Right atrium auricular region (tissue), 2 donors: ENCODE measurements around the gene CYTH1. TPM values are rescaled to one million over a fixed set of nuclear protein-coding genes. Genes with fewer than 3 reads are reported as not detected.
A peak's percentile ranks its signal among the peaks of the same experiment; 100 is the strongest.

Experiments
- DNase-seq: peaks from one replicate; pipeline ENCODE4 v3.0.0-alpha.2; 2019; ENCODE audit warnings: low spot score
- H3K27ac ChIP-seq, 2 donors: fragments of 200-600 bp; sonication (generic); 1 replicate in 1 of 2; 2 replicates in 1 of 2; pipeline ENCODE4 v1.5.1; 2016 to 2019
- H3K27me3 ChIP-seq, 2 donors: fragments of 200-600 bp; sonication (generic); one replicate each; pipeline versions ENCODE4 v1.5.1 to v1.6.0; 2017 to 2019
- H3K36me3 ChIP-seq: fragments of 200-600 bp; sonication (generic); one replicate; pipeline ENCODE4 v1.5.1; 2016
- H3K4me1 ChIP-seq, 2 donors: fragments of 200-600 bp; sonication (generic); one replicate each; pipeline versions ENCODE4 v1.5.1 to v1.6.0; 2017 to 2019
- H3K4me3 ChIP-seq, 2 donors: fragments of 200-600 bp; sonication (generic); 1 replicate in 1 of 2; 2 replicates in 1 of 2; pipeline ENCODE4 v1.5.1; 2017 to 2019; ENCODE audit warnings: mild to moderate bottlenecking in 1 of 2, moderate library complexity in 1 of 2
- H3K9me3 ChIP-seq, 2 donors: fragments of 200-600 bp; sonication (generic); one replicate each; pipeline ENCODE4 v1.5.1; 2019
- total RNA-seq, 2 donors: library from RNA; depleted of rRNA; stranded (reverse); fragments of >200 nt; gene quantifications; one replicate each; pipeline ENCODE4 v1.1.0, GENCODE V29; 2016
- TF ChIP-seq, protein P1 (sequence below), 2 donors: fragments of 200-600 bp; sonication (generic); IDR thresholded peaks; one replicate each; pipeline ENCODE4 v1.5.1; 2019; ENCODE audit warnings: antibody characterized with exemption in 2 of 2

Gene CYTH1
- total RNA-seq, 2 donors from 2014 or later: 23.8 to 31.0 TPM

DNA sequence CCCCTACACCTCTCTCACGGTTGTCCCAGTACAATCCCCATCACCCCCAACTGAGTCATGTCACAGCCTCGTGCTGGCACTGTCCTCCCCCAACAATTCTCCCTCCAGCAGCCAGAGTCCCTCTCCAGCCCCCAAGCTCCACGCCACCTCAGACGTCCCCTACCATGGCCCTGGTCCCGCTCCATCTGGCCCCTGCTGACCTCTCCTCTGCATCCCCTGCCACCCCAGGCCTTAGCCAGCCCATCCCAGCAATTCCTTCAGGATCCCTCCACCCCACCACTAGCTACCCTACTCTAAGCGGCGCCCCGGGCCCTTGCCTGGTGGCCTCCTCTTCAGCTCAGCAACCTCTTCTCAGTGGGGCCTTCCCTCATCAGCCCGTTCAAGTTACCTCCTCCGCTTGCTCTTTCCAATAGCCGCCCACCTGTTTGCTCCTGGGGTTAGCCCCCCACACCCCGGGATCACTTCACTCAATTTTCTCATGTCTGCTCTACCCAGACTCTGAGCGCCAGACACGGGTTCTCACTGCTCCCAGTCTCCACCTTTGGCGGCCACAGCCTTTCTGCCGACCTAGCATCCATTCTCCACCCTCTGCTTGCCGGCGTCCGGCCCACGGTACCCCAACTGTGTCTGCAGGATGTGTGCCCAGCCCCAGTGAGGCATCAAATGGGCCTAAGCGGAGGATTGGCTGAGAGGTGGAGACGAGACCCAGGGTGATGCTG is 112.7 kb downstream of the CYTH1 start:
- H3K36me3 ChIP-seq: peaks cover 13% of the 10 kb centered on the region
- H3K27ac ChIP-seq: no peak overlapping the region
- no peak for DNase-seq
- peaks cover 0 to 23% of the 10 kb centered on the region in 2 donors for H3K4me1 ChIP-seq
- H3K4me3 ChIP-seq: no peak overlapping the region
- H3K27me3 ChIP-seq: no peaks in the 10 kb centered on the region
- TF ChIP-seq, protein P1, sequence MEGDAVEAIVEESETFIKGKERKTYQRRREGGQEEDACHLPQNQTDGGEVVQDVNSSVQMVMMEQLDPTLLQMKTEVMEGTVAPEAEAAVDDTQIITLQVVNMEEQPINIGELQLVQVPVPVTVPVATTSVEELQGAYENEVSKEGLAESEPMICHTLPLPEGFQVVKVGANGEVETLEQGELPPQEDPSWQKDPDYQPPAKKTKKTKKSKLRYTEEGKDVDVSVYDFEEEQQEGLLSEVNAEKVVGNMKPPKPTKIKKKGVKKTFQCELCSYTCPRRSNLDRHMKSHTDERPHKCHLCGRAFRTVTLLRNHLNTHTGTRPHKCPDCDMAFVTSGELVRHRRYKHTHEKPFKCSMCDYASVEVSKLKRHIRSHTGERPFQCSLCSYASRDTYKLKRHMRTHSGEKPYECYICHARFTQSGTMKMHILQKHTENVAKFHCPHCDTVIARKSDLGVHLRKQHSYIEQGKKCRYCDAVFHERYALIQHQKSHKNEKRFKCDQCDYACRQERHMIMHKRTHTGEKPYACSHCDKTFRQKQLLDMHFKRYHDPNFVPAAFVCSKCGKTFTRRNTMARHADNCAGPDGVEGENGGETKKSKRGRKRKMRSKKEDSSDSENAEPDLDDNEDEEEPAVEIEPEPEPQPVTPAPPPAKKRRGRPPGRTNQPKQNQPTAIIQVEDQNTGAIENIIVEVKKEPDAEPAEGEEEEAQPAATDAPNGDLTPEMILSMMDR (IDR thresholded peaks at IDR 0.05): no peak
- no peaks in the 10 kb centered on the region for H3K9me3 ChIP-seq

DNA sequence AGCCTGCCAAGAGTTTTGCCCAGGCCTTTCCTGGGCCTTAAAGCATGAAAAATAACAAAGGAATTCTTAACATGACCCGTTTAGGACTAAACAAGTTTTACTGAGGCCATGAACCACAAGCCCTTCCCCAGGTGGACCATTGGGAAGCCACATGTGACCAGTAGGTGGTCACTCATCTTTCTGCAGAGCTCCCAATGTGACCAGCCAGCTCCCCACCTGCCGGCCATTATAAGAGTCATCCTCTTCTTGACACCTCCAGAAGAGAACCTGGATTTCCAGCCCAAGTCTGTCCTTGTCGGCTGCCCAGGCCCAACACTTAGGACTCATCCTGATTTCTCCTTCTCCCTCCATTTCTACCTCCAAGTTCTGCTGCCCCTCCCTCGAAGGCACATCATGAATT is 113.2 kb downstream of the CYTH1 start:
- no peak overlapping the region for H3K4me3 ChIP-seq
- no peaks in the 10 kb centered on the region for H3K9me3 ChIP-seq
- TF ChIP-seq, protein P1 (IDR thresholded peaks at IDR 0.05): no peak
- H3K36me3 ChIP-seq: peaks cover 10% of the 10 kb centered on the region
- peaks cover 0 to 23% of the 10 kb centered on the region in 2 donors for H3K4me1 ChIP-seq
- H3K27me3 ChIP-seq: no peaks in the 10 kb centered on the region
- H3K27ac ChIP-seq: no peak overlapping the region
- no peak for DNase-seq

DNA sequence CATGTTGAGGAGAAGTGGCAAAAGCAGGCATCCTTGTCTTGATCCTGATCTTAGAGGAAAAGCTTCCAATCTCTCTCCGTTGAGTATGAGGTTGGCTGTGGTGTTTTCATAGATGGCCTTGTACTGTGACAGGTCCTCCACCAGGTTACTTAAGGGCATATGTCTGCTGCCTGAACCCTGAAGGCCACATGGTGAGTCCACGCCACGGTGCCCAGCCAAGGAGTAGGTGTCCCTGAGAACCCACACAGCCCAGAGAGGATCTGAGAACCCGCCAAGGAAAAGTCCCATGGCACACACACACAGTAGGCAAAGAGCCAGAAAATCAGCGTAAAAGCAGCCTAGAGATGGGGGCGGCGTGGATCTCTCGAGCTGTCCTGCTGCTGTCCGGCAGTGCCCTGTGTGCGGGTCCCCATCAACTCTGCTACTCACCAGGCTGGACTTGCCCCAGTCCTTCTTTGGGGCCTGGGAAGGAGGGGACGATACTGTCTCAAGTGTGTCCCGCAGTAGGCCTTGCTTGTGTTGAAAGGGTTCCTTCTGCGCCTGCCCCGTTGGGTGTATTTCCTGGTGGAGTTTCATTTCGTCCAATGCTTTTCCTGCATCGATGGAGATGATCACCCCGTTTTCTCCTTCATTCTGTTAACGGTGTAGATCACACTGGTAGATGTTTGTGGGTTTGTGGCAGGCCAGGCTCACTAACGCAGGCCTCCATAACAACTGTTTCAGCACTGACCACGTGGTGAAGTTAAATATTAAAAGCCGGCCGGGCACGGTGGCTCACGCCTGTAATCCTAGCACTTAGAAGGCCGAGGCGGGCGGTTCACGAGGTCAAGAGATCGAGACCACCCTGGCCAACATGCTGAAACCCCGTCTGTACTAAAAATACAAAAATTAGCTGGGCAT is 114.1 kb downstream of the CYTH1 start:
- TF ChIP-seq, protein P1 (IDR thresholded peaks at IDR 0.05): no peak
- Histone ChIP-seq H3K36me3 (peaks cover 2% of the 10 kb centered on the region), H3K4me3 (no peak overlapping the region), H3K4me1 (peaks cover 0 to 23% of the 10 kb centered on the region in 2 donors), H3K27ac (no peak overlapping the region), H3K27me3 (no peaks in the 10 kb centered on the region), H3K9me3 (no peaks in the 10 kb centered on the region)
- DNase-seq: no peak

DNA sequence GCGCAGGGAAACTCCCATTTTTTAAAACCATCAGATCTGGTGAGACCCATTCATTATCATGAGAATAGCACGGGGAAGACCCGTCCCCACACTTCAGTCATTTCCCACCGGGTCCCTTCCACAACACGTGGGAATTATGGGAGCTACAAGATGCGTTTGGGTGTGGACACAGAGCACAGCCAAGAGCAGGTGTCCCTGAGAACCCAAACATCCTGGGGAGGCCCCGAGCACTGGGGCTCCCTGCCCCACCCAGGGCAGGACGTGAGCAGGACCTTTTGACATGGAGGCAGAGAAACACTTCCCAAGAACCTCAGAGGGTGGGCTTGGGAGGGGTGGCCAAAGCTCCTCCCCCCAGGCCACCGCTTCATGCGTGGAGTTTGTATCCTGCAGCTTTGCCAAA is 115.0 kb downstream of the CYTH1 start:
- TF ChIP-seq, protein P1 (IDR thresholded peaks at IDR 0.05): no peak
- Histone ChIP-seq H3K27ac (peak overlapping the region in 1 of 2 donors; percentile 52), H3K4me3 (no peak overlapping the region), H3K27me3 (no peaks in the 10 kb centered on the region), H3K4me1 (peaks cover 0 to 23% of the 10 kb centered on the region in 2 donors), H3K9me3 (no peaks in the 10 kb centered on the region), H3K36me3 (no peaks in the 10 kb centered on the region)
- no peak for DNase-seq

DNA sequence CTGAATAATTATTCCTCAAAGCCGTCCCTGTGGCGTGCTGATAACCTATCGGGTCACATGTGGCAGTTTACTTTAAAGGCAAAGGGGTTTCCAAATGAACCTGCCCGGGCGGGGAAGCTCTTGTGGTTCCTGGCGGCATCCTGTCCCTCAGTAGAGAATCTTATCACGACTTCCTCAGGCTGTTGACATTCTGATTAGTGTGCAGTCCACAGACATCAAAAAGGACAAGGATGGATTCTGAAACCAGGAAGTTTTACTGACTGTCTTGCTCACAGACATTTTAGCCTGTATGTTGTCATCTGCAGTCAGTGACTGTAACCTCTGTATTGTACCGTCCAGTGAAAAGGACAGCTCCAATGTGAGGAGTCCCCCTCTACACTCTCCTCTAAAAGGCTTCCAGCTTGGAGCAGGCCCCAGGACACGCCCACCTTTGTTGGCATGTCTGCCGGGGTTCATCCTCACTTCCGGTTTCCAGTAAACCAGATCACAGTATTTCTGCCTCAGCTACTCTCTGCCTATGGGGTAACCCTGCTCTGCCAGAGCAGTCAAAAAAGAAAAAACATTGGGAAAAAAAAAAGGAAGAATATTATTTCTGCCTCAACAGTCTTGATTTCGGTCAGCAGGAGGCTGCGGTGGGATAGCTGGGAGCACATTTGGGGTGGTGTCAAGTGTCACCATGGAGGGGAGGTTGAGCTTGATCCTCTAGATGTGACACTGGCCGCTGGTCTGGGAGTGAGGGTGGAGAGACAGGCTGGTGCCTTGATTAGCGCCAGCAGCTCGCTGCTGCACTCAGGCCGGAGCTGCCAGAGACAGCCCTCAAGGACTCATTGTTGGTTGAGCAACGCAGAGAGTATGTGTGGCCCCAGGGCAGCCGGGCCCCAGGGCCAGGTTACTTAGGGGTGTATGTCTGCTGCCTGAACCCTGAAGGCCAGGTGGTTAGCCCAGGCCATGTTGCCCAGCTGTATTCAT is 115.8 kb downstream of the CYTH1 start:
- TF ChIP-seq, protein P1 (IDR thresholded peaks at IDR 0.05): no peak
- Histone ChIP-seq H3K36me3 (no peaks in the 10 kb centered on the region), H3K4me1 (peaks cover 0 to 23% of the 10 kb centered on the region in 2 donors), H3K27ac (peak overlapping the region; percentile 52), H3K27me3 (no peaks in the 10 kb centered on the region), H3K9me3 (no peaks in the 10 kb centered on the region), H3K4me3 (no peak overlapping the region)
- peak; percentile 81 for DNase-seq
